Ishikawa (cell line): ENCODE data around the gene ZNF3.

Experiments
- EP300 ChIP-seq: IDR thresholded peaks from 2 replicates; pipeline ENCODE4 v1.6.1; 2012; ENCODE audit warnings: borderline replicate concordance
- NFIC ChIP-seq: IDR thresholded peaks from 2 replicates; pipeline ENCODE4 v1.6.1; 2012
- TEAD4 ChIP-seq: IDR thresholded peaks from 2 replicates; pipeline ENCODE4 v1.6.1; 2012
- TF ChIP-seq, protein P1 (sequence below): IDR thresholded peaks from 2 replicates; pipeline ENCODE4 v1.6.1; 2012
- TF ChIP-seq, protein P2 (sequence below): IDR thresholded peaks from 2 replicates; pipeline ENCODE4 v1.6.1; 2012; ENCODE audit warnings: low read depth, mild to moderate bottlenecking

GRCh38 chr7:100105534-100105933, 24.0 kb upstream of the ZNF3 start:
- TF ChIP-seq, protein P1, sequence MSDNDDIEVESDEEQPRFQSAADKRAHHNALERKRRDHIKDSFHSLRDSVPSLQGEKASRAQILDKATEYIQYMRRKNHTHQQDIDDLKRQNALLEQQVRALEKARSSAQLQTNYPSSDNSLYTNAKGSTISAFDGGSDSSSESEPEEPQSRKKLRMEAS = no peak
- TF ChIP-seq TEAD4 = no peak
- TF ChIP-seq, protein P2, sequence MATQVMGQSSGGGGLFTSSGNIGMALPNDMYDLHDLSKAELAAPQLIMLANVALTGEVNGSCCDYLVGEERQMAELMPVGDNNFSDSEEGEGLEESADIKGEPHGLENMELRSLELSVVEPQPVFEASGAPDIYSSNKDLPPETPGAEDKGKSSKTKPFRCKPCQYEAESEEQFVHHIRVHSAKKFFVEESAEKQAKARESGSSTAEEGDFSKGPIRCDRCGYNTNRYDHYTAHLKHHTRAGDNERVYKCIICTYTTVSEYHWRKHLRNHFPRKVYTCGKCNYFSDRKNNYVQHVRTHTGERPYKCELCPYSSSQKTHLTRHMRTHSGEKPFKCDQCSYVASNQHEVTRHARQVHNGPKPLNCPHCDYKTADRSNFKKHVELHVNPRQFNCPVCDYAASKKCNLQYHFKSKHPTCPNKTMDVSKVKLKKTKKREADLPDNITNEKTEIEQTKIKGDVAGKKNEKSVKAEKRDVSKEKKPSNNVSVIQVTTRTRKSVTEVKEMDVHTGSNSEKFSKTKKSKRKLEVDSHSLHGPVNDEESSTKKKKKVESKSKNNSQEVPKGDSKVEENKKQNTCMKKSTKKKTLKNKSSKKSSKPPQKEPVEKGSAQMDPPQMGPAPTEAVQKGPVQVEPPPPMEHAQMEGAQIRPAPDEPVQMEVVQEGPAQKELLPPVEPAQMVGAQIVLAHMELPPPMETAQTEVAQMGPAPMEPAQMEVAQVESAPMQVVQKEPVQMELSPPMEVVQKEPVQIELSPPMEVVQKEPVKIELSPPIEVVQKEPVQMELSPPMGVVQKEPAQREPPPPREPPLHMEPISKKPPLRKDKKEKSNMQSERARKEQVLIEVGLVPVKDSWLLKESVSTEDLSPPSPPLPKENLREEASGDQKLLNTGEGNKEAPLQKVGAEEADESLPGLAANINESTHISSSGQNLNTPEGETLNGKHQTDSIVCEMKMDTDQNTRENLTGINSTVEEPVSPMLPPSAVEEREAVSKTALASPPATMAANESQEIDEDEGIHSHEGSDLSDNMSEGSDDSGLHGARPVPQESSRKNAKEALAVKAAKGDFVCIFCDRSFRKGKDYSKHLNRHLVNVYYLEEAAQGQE = no peak
- TF ChIP-seq EP300 = no peak
- no peak for TF ChIP-seq NFIC
